ENCODE data around the gene IVNS1ABP. TPM values are rescaled to one million over a fixed set of nuclear protein-coding genes. Genes with fewer than 3 reads are reported as not detected.
A peak's percentile ranks its signal among the peaks of the same experiment; 100 is the strongest.

The IVNS1ABP gene
- total RNA-seq, 4 donors from 2014 or later, result 18.3 to 38.1 (median 32.3) TPM

- Histone ChIP-seq H3K27me3 (no peaks in the 10 kb centered on the region), H3K9me3 (no peaks in the 10 kb centered on the region), H3K27ac (peak overlapping the region; percentile 94 to 99 (median 98)), H3K4me1 (peaks cover 36 to 56% of the 10 kb centered on the region in 2 donors), H3K4me3 (peak overlapping the region; percentile 75 to 95 (median 82)), H3K36me3 (peaks cover 0 to 1% of the 10 kb centered on the region in 2 donors)
- DNase-seq (no peak), ATAC-seq (no peak)
- intact Hi-C loops (cut with DNase I; ENCODE audit: low total_unique reads), result loop anchor here (5.0 to 10.0 kb wide), 3 partner anchors 167 to 561 kb away; partner anchors contain the start of gene EDEM3
- TF ChIP-seq CTCF (IDR thresholded peaks at IDR 0.05 in 4 of 5, conservative IDR thresholded peaks at IDR 0.05 in 1 of 5) (no peak), POLR2A (IDR thresholded peaks at IDR 0.05) (no peak)
- in situ Hi-C loops (cut with MboI; ENCODE audit: low sequenced_read_pairs in 4 of 4), result loop anchor here in 2 of 4 donors (10.0 to 25.0 kb wide), 2 partner anchors 161 to 1047 kb away; partner anchors contain the start of genes SWT1 (in 1 of the 2) and TRMT1L (in 1 of the 2)
Measured at GRCh38 chr1:185315445-185316071, 1.5 kb downstream of the IVNS1ABP start.

GRCh38 chr1:185314411-185314810, 2.6 kb downstream of the IVNS1ABP start:
- no peak for DNase-seq
- Histone ChIP-seq H3K4me1 (peaks cover 36 to 56% of the 10 kb centered on the region in 2 donors), H3K27ac (peak overlapping the region in 1 of 4 donors; percentile 3), H3K27me3 (no peaks in the 10 kb centered on the region), H3K9me3 (no peaks in the 10 kb centered on the region), H3K36me3 (peaks cover 0 to 12% of the 10 kb centered on the region in 2 donors), H3K4me3 (peak overlapping the region; percentile 9 to 95 (median 47))
- ATAC-seq, result no peak
- in situ Hi-C loops (cut with MboI; ENCODE audit: low sequenced_read_pairs in 4 of 4) (loop anchor here in 2 of 4 donors (10.0 to 25.0 kb wide), 2 partner anchors 160 to 1048 kb away; partner anchors contain the start of genes SWT1 (in 1 of the 2) and TRMT1L (in 1 of the 2)), intact Hi-C loops (cut with DNase I; ENCODE audit: low total_unique reads) (loop anchor here (10.0 kb wide), 2 partner anchors 360 to 560 kb away; partner anchors contain the start of gene EDEM3)
- TF ChIP-seq CTCF (IDR thresholded peaks at IDR 0.05 in 4 of 5, conservative IDR thresholded peaks at IDR 0.05 in 1 of 5) (no peak), POLR2A (IDR thresholded peaks at IDR 0.05) (no peak)

GRCh38 chr1:185312361-185313138, 4.5 kb downstream of the IVNS1ABP start:
- ATAC-seq, result no peak
- Histone ChIP-seq H3K27me3 (no peaks in the 10 kb centered on the region), H3K36me3 (peaks cover 0 to 30% of the 10 kb centered on the region in 2 donors), H3K4me3 (no peak overlapping the region), H3K9me3 (no peaks in the 10 kb centered on the region), H3K27ac (no peak overlapping the region), H3K4me1 (peaks cover 36 to 45% of the 10 kb centered on the region in 2 donors)
- no peak for DNase-seq
- TF ChIP-seq CTCF (IDR thresholded peaks at IDR 0.05 in 4 of 5, conservative IDR thresholded peaks at IDR 0.05 in 1 of 5), result no peak
- intact Hi-C loops (cut with DNase I; ENCODE audit: low total_unique reads) (loop anchor here (10.0 kb wide), 2 partner anchors 362 to 558 kb away; partner anchors contain the start of gene EDEM3), in situ Hi-C loops (cut with MboI; ENCODE audit: low sequenced_read_pairs in 4 of 4) (loop anchor here in 2 of 4 donors (10.0 to 25.0 kb wide), 2 partner anchors 158 to 1050 kb away; partner anchors contain the start of genes SWT1 (in 1 of the 2) and TRMT1L (in 1 of the 2))

GRCh38 chr1:185311589-185312225, 5.3 kb downstream of the IVNS1ABP start:
- H3K9me3 ChIP-seq, result no peaks in the 10 kb centered on the region
- no peak overlapping the region for H3K4me3 ChIP-seq
- DNase-seq (no peak), ATAC-seq (no peak)
- intact Hi-C loops (cut with DNase I; ENCODE audit: low total_unique reads) (loop anchor here (10.0 kb wide), 2 partner anchors 363 to 557 kb away; partner anchors contain the start of gene EDEM3), in situ Hi-C loops (cut with MboI; ENCODE audit: low sequenced_read_pairs in 4 of 4) (loop anchor here in 2 of 4 donors (10.0 to 25.0 kb wide), 2 partner anchors 157 to 1051 kb away; partner anchors contain the start of genes SWT1 (in 1 of the 2) and TRMT1L (in 1 of the 2))
- H3K4me1 ChIP-seq, result peaks cover 36 to 45% of the 10 kb centered on the region in 2 donors
- TF ChIP-seq CTCF (IDR thresholded peaks at IDR 0.05 in 4 of 5, conservative IDR thresholded peaks at IDR 0.05 in 1 of 5) (no peak), POLR2A (IDR thresholded peaks at IDR 0.05) (no peak)
- no peak overlapping the region for H3K27ac ChIP-seq
- peaks cover 0 to 39% of the 10 kb centered on the region in 2 donors for H3K36me3 ChIP-seq
- H3K27me3 ChIP-seq, result no peaks in the 10 kb centered on the region
